Measurements from ENCODE around the gene CCDC188. TPM values are rescaled to one million over a fixed set of nuclear protein-coding genes. Genes with fewer than 3 reads are reported as not detected.

CCDC188 gene
- total RNA-seq, 2 experiments from 2014 or later: not detected

DNA sequence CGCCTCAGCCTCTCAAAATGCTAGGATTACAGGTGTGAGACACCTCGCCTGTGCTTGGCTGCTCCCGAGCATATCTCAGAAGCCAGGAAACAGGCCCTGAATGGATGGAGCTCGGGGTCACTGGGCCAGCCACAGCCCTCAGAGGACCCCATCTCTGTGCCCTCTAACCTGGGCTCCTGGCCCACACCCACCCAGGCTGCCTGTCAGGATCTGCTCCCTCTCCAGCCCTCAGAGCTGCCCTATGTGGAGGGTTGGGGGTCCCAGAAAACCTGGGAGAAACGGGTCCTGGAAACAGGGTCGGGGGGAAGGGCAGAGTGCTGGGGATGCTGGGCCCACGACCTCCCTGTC, 5.2 kb upstream of the CCDC188 start:
- Histone ChIP-seq H3K9me3 (ENCODE audit: control insufficient read depth in 1 of 2, insufficient read depth in 1 of 2, low read length in 2 of 2) (peaks cover 0 to 10% of the 10 kb centered on the region in 2 experiments), H3K36me3 (ENCODE audit: insufficient read depth, low read length) (no peaks in the 10 kb centered on the region), H3K27ac (ENCODE audit: low read depth in 1 of 2, low read length in 2 of 2) (no peak overlapping the region), H3K27me3 (ENCODE audit: control insufficient read depth in 1 of 2, insufficient read depth in 2 of 2, low read length in 2 of 2) (peaks cover 4 to 6% of the 10 kb centered on the region in 2 experiments), H3K4me3 (ENCODE audit: low read length) (no peak overlapping the region), H3K4me1 (ENCODE audit: insufficient read depth, low read length) (peaks cover 21% of the 10 kb centered on the region)
- H3K4me3 Mint-ChIP-seq: no peak overlapping the region
- ChIA-PET CTCF (no interaction called here), POLR2A (no interaction called here)
- no peaks in the 10 kb centered on the region for H3K36me3 Mint-ChIP-seq (ENCODE audit: low read depth)
- DNase-seq (no peak), ATAC-seq (ENCODE audit: poor library complexity) (no peak)
- TF ChIP-seq, protein P1, sequence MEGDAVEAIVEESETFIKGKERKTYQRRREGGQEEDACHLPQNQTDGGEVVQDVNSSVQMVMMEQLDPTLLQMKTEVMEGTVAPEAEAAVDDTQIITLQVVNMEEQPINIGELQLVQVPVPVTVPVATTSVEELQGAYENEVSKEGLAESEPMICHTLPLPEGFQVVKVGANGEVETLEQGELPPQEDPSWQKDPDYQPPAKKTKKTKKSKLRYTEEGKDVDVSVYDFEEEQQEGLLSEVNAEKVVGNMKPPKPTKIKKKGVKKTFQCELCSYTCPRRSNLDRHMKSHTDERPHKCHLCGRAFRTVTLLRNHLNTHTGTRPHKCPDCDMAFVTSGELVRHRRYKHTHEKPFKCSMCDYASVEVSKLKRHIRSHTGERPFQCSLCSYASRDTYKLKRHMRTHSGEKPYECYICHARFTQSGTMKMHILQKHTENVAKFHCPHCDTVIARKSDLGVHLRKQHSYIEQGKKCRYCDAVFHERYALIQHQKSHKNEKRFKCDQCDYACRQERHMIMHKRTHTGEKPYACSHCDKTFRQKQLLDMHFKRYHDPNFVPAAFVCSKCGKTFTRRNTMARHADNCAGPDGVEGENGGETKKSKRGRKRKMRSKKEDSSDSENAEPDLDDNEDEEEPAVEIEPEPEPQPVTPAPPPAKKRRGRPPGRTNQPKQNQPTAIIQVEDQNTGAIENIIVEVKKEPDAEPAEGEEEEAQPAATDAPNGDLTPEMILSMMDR (IDR thresholded peaks at IDR 0.05): no peak
- no peaks in the 10 kb centered on the region for H3K9me3 Mint-ChIP-seq
- intact Hi-C loops (cut with DNase I, micrococcal nuclease): loop anchor here in 1 of 2 experiments (5.0 kb wide), 1 partner anchor 586 kb away; no protein-coding TSS in a partner anchor
- H3K27ac Mint-ChIP-seq: no peak overlapping the region
- H3K27me3 Mint-ChIP-seq: peaks cover 5% of the 10 kb centered on the region
- peaks cover 4% of the 10 kb centered on the region for H3K4me1 Mint-ChIP-seq (ENCODE audit: low read depth)

DNA sequence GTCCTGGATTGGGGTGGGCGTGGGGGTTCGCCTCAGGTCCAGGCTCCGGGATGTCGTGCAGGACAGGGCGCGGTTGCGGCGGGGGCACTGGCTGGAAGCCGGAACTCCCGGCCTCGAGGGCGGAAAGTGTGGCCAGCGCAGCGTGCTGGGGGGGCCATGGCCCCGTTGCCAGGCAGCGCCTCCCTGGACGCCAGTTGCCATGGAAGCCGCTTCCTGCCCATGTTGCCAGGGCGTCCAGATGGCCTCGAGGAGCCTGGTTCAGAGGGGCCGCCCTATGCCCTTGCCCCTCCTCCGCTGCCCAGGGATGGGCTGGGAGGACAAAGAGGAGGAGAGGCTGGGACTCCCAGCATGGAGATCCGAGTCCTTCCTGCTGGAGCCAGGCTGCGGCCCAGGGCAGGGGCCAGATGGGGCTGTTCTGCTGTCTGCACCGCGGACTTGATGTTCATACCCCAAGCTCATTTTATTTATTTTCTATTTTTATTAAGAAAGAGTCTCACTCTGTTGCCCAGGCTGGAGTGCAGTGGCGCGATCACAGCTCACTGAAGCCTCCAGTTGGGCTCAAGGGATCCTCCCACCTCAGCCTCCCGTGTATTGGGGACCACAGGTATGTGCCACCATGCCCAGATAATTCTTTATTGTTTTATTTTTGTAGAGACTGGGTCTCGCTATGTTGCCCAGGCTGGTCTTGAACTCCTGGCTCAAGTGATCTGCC, 4.6 kb upstream of the CCDC188 start:
- Histone ChIP-seq H3K36me3 (ENCODE audit: insufficient read depth, low read length) (no peaks in the 10 kb centered on the region), H3K4me1 (ENCODE audit: insufficient read depth, low read length) (peaks cover 21% of the 10 kb centered on the region), H3K9me3 (ENCODE audit: control insufficient read depth in 1 of 2, insufficient read depth in 1 of 2, low read length in 2 of 2) (peaks cover 0 to 10% of the 10 kb centered on the region in 2 experiments), H3K27ac (ENCODE audit: low read depth in 1 of 2, low read length in 2 of 2) (no peak overlapping the region), H3K27me3 (ENCODE audit: control insufficient read depth in 1 of 2, insufficient read depth in 2 of 2, low read length in 2 of 2) (peaks cover 4 to 6% of the 10 kb centered on the region in 2 experiments), H3K4me3 (ENCODE audit: low read length) (peak overlapping the region; percentile 7)
- intact Hi-C loops (cut with DNase I, micrococcal nuclease): loop anchor here in 1 of 2 experiments (5.0 kb wide), 1 partner anchor 587 kb away; no protein-coding TSS in a partner anchor
- peaks cover 5% of the 10 kb centered on the region for H3K27me3 Mint-ChIP-seq
- H3K27ac Mint-ChIP-seq: no peak overlapping the region
- POLR2A ChIA-PET: interaction anchor here (1.3 kb wide), 1 partner anchor 164 kb away, joined by 4 read pairs; the partner anchor contains the start of gene DGCR6L
- no peak for ATAC-seq (ENCODE audit: poor library complexity)
- H3K36me3 Mint-ChIP-seq (ENCODE audit: low read depth): no peaks in the 10 kb centered on the region
- CTCF ChIA-PET: no interaction called here
- H3K4me1 Mint-ChIP-seq (ENCODE audit: low read depth): peaks cover 4% of the 10 kb centered on the region
- no peak overlapping the region for H3K4me3 Mint-ChIP-seq
- TF ChIP-seq, protein P1 (IDR thresholded peaks at IDR 0.05): no peak
- peak in 4 of 14 experiments; percentile 9 to 45 (median 34) for DNase-seq
- H3K9me3 Mint-ChIP-seq: no peaks in the 10 kb centered on the region

DNA sequence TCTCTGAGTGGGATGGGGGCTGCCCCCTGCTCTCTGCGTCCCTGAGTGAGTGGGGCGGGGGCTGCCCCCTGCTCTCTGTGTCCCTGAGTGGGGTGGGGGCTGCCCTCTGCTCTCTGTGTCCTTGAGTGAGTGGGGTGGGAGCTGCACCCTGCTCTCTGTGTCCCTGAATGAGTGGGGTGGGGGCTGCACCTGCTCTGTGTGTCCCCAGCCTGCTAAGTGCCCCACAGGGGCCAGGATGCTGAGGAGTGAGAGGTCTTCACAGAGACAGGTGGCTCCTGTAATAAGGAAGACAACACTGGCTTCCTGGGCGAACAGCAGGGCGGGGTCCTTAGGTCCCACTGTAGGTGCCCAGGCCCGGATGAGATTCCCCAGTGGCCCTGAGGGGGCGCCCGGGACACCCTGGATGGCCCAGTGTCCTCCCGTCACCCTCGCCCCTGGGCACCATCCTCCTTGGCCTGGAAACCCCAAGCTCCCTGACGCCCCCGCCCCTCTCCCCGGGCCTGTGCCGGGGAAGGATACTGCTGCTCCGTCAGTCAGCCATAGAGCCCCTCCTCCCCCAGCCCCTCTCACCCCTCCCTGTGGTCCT, 3.8 kb upstream of the CCDC188 start:
- Mint-ChIP-seq H3K9me3 (no peaks in the 10 kb centered on the region), H3K4me3 (no peak overlapping the region), H3K27me3 (peaks cover 5% of the 10 kb centered on the region), H3K27ac (no peak overlapping the region), H3K36me3 (ENCODE audit: low read depth) (no peaks in the 10 kb centered on the region), H3K4me1 (ENCODE audit: low read depth) (peaks cover 4% of the 10 kb centered on the region)
- TF ChIP-seq, protein P1 (IDR thresholded peaks at IDR 0.05): no peak
- no peak overlapping the region for H3K27ac ChIP-seq (ENCODE audit: low read depth in 1 of 2, low read length in 2 of 2)
- H3K27me3 ChIP-seq (ENCODE audit: control insufficient read depth in 1 of 2, insufficient read depth in 2 of 2, low read length in 2 of 2): peaks cover 4 to 6% of the 10 kb centered on the region in 2 experiments
- peaks cover 0 to 10% of the 10 kb centered on the region in 2 experiments for H3K9me3 ChIP-seq (ENCODE audit: control insufficient read depth in 1 of 2, insufficient read depth in 1 of 2, low read length in 2 of 2)
- DNase-seq (peak in 1 of 14 experiments; percentile 32), ATAC-seq (ENCODE audit: poor library complexity) (no peak)
- ChIA-PET POLR2A (interaction anchor here (1.3 kb wide), 1 partner anchor 165 kb away, joined by 4 read pairs; the partner anchor contains the start of gene DGCR6L), CTCF (no interaction called here)
- H3K4me3 ChIP-seq (ENCODE audit: low read length): peak overlapping the region; percentile 7
- intact Hi-C loops (cut with DNase I, micrococcal nuclease): loop anchor here in 1 of 2 experiments (5.0 kb wide), 1 partner anchor 588 kb away; no protein-coding TSS in a partner anchor
- no peaks in the 10 kb centered on the region for H3K36me3 ChIP-seq (ENCODE audit: insufficient read depth, low read length)
- peaks cover 21% of the 10 kb centered on the region for H3K4me1 ChIP-seq (ENCODE audit: insufficient read depth, low read length)

All from CD4-positive, alpha-beta T cell (primary cell).